CD4-positive, alpha-beta T cell treated with Interferon gamma for 1 hour (primary cell): ENCODE results near the gene CPA1.

ENCODE experiments used
- DNase-seq: peaks from one replicate; pipeline ENCODE4 v3.0.0-alpha.2; 2020

Gene CPA1

DNA sequence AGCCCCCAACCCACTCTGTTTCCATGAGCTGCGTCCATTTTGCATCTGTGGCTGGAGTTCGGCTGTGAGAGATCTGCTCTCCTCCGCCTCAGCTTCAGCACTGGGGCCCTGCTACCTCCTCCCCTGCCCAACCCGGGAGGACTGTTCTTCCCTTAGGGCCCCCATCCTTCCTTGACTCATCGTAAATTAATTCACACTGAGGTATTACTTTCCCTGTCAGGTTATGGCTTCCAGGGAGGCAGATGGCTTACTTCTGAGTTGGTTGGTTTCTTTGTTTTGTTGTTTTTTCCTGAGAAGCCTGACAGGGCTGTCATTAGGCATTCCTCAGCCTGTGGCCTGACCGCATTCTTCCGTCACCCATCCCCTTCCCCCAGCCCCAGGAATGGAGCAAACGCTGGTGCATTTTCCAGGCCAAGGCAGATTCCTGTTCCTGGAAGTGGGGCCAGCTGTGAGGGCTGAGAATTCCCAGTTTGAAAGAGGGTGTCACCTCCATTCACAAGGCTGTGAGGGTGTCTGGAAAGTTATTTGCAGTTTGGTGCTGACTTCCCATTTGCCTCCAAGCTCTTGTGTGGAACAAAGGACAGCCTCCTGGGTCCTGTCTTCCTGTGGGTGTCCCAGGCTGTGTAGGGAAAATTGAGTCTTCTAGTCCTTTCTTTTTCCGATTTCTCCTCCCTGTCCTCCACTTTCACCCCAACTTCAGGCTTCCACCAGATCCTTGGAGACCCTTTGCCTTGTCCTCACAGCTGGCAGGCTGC, 24.0 kb upstream of the CPA1 start:
- DNase-seq = no peak

DNA sequence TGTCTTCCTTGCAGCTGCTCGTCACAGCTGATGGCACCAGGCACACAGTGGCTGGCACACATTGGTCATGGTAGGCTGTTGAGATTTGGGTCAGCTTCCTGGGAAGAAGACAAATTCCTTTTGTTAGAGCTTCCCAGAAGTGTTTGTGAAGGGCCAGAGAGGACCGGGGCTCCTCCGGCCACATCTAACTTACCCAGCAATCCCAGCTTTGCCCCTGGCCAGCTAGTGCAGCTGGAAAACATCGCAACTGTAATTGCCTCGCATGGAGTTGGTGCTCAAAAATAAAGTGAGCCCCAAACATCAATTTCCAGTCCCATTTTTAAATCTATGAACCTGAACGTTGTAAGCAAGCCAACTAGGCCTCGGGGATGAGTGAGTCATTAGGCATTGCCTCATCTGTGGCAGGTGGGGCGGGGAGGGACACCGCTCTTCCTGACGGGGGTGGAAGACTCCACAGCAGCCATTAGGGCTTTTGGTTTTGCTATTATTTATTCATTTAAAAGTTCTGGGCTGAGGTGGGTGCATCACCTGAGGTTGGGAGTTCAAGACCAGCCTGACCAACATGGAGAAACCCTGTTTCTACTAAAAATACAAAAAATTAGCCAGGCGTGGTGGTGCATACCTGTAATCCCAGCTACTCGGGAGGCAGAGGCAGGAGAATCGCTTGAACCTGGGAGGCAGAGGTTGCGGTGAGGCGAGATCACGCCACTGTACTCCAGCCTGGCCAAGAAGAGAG, 23.2 kb upstream of the CPA1 start:
- DNase-seq = no peak

GRCh38 chr7:130358471-130358870, 21.8 kb upstream of the CPA1 start:
- no peak for DNase-seq

DNA sequence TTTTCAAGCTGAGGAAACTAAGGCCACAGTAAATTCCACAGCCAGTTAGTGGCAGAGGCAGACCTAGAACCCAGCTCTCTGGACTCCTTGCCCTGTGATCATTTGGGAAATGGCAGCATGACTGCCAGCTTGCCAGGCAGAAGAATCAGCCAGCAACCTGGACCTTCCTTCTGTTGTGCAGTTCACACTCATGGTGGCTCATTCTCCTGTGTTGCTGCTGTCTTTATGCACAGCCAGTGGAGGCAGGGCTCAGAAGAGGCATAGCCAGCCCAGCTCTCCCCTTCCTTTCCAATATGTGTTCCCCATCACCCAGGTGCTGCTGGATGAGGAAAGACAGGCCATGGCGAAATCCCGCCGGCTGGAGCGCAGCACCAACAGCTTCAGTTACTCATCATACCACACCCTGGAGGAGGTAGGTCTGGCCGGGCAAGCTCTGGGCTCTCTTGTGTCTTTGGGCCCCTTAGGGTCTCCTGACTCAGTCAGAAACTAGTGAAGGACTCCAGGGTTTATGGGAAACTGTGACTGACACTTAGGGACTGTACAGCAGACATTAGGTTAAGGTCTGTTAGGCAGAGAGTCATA, 20.9 kb upstream of the CPA1 start:
- DNase-seq = no peak

DNA sequence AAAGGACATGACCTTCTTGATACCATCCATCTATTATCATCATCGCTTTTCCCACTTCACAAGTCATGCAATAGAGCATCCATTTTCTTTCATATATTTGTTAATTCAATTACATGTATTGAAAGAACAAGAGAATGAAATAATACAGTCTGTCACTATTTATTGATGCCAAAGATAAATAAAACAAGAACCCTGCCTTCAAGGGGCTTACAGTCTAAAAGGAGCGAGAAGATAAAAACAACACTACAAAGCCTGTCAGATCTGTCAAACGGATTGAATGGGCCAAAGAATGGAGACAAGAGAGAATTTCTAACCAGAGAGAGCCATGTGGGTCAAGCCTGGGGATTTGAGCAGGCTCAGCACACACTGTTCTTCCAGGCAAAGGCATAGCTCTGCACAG, 19.8 kb upstream of the CPA1 start:
- DNase-seq = no peak

- no peak for DNase-seq
Observed at GRCh38 chr7:130361681-130362080, 18.6 kb upstream of the CPA1 start.

DNA sequence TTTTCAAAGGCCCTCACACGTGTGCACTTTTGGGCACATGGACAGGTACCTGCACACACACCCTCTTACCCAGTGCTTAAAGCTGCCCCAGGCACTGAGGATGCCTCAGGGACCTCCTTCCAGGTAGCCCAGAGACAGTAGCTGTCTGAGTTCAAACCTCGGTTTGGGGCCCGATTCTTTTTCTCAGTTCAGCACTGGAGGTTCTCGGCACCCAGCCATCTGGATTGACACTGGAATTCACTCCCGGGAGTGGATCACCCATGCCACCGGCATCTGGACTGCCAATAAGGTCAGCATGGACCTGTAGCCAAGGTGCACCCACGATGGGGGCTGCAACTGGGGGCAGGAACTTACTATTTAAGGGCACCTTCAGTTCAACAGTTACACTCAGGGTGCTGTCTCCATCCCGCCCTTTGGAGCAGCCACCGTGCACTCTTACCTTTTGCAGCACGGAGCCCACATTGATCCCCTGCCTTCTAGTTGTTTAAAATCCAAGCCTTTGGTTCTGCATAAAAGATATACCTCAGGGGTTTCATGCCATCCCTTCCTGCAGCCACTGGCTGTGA, 18.0 kb upstream of the CPA1 start:
- DNase-seq = no peak

GRCh38 chr7:130363026-130363847, 17.1 kb upstream of the CPA1 start:
- DNase-seq = no peak

GRCh38 chr7:130364451-130364850, 15.8 kb upstream of the CPA1 start:
- DNase-seq = no peak

DNA sequence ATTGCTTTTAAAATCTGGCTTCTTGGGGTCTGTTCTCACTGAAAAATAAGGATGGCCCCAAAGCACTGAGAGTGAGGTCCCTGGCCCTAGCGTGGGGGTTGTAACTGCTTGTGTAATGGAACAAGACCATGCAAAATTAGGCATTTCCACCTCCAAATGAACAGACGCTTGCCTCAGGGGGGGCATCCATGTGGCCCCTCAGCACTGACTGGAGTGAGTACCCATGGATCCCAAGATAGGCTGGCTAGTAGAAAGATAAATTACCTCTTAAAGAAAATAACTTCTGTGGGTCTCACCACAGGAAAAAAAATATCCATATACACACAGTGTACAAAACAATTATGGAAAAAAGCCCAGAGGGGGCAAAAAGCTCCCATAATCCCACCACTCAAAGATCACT, 15.2 kb upstream of the CPA1 start:
- DNase-seq = no peak

DNA sequence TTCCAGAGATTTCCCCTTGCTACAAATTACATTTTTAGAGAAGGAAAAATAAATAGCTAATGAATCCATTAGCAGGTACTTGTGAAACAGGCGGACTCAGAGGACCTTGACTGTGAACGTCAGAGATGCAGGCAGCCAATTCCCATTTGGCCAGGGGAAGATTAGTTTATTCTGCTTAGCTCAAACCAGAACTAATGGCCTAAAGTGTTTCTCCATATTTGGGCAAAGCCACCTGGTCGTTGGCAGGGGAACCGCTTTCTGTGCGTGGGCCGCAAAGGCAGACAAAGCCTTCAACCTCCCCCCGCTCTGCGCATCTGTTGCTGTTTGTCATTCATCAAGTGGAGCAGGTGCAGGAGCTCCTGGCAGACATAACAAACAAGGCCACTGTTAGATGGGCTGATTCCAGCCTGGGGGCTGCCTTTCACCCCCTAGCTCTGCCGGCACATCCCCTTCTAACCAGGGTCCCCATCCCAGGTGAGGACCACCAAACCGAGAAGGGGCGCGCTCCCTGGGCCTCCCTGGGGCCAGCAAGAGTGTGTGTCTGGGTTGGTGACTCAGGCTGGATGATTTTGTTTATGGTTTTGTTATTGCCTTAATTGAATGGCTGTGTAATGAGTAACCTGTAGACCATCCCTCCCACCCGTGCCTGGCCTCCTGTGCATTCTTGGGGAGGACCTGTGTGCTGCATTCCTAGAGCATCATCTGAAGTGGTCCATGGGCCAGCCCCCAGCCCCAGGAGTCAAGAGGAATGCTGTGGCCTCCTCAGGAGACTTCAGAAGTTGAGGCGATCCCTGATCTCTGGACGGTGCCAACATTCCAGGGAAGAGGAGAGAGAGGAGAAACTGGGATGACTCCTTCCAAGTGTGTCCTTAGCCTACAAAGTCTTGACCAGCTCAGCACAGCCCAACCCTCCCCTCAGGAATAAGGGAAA, 14.5 kb upstream of the CPA1 start:
- DNase-seq = no peak

DNA sequence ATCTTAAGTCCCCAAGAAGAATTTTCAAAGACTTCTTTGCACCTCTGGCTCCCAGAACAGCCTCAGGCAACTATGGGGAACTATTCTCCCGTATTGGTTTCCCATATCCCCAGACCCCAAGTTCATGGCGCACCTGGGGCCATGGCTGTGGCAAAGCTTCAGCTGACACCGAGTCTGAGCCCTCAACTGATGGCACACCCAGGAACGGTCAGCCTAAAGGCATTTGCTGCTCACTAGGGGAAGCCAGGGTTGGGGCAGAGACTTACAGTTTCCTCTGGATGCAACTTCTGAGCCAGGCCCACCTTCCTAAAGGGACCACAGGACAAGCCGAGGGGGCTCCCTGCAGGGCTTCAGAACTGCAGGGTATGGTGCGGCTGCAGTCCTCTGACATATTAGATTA, 13.7 kb upstream of the CPA1 start:
- DNase-seq = no peak

- peak; percentile 26 for DNase-seq
Observed at GRCh38 chr7:130367088-130367755, 13.1 kb upstream of the CPA1 start.

GRCh38 chr7:130367836-130368746, 12.2 kb upstream of the CPA1 start:
- no peak for DNase-seq

- DNase-seq = no peak
Observed at GRCh38 chr7:130369110-130369711, 11.1 kb upstream of the CPA1 start.

DNA sequence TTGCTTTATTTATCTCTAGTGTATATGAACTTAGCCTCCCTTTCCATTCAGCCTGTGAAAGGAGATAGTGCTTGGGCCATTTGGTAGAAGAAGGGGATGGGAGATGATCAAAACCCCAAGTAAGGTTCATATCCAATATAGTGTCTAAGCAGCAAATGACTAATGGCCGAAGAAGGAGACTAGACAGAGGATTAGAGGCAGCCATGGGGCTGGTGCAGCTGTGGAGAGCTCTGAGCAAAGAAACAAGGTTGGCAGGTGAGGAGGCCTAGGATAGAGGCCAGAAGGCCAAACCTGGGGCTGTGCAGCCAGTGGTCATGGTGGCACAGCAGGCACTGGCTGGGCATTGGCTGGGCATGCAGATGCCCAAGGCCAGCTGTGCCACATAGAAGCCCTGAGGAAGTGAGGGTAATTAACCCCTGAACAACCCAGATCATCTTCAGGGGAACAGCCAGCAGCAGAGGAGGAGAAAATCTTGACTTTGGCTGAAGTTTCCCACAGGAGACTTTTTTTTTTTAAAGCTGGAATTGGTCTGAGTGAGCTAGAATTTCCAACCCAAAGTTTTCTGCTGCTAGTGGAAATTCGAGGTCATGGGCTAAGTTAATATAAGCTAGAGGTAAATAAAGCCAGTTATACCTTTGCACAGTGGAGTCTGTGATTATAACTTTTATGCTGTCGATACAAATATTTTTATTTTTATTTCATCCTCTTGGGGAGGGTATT, 10.3 kb upstream of the CPA1 start:
- DNase-seq = no peak

DNA sequence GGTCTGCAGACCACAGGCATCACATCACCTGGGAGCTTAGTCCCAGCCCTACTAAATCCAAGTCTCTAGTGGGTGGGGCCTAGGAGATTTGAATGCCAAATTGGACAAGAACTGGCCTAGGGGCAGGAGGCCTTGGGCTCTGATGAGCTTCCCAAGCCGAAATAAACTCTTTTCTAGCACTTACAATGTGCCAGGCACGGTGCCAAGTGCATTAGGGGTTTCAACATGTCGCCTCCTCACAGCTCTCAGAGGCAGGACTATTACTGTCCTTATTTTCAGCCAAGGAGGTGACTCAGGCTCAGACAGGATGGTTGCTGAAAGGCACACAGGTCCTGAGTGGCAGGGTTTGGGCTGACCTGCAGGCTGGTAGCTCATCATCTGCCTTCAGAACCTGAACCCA, 9.2 kb upstream of the CPA1 start:
- DNase-seq = no peak

DNA sequence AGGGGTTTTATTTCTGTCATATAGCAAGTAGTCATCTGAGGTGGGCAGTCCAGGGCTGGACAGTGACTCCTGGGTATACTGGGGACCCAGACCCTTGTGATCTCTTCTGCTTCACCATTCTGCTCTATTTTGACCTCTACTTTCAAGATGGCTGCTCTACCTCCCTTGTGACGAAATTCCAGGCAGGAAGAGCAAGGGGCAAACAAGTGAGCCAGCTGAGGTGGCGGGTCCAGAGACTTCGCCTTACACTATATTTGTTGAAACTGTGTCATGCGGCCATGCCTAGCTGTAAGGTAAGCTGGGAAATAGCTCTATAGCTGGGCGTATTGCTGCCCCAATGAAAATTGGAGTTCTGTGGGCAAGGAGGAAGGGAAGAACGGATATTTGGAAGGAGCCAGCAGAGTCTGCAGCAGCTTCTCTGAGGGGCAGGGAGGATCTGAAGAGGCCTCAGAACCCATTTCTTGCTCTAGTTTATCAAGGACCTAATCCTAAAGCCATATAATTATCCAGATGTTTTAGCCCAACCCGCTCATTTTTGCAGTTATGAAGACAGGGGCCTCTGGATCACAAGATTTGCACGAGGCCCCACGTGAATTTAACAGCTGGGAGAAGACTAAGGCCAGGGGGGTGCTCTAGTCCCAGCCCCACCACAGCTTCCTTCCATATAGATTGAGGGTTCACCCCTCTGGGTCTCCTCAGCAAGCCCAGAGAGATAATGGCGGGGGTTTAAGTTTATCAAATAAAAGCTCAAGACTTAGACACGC, 7.7 kb upstream of the CPA1 start:
- no peak for DNase-seq
